ENCODE results near the gene ENTPD5. TPM values are rescaled to one million over a fixed set of nuclear protein-coding genes. Genes with fewer than 3 reads are reported as not detected.

The ENTPD5 gene
- total RNA-seq, 2 donors from 2014 or later, result 15.6 to 16.5 TPM

- H3K4me1 ChIP-seq (ENCODE audit: control insufficient read depth, insufficient read depth, low read length), result no peaks in the 10 kb centered on the region
- no peak overlapping the region for H3K4me3 Mint-ChIP-seq
- no peaks in the 10 kb centered on the region for H3K27me3 Mint-ChIP-seq (ENCODE audit: insufficient read depth)
- H3K9me3 Mint-ChIP-seq, result no peaks in the 10 kb centered on the region
- 93% methylated on average over 7 of the region's 7 CpGs for WGBS, 2 experiments (ENCODE audit: insufficient coverage in 1 of 2, insufficient read length in 1 of 2)
- H3K4me1 Mint-ChIP-seq, result no peaks in the 10 kb centered on the region
- H3K27ac ChIP-seq (ENCODE audit: low read depth, low read length), result no peak overlapping the region
- no peaks in the 10 kb centered on the region for H3K9me3 ChIP-seq (ENCODE audit: control insufficient read depth, low read length)
- TF ChIP-seq CTCF (conservative IDR thresholded peaks at IDR 0.05), result no peak
- no peak for DNase-seq
- peaks cover 14% of the 10 kb centered on the region for H3K36me3 Mint-ChIP-seq (ENCODE audit: low read depth)
- H3K4me3 ChIP-seq (ENCODE audit: low read length), result no peak overlapping the region
- H3K27me3 ChIP-seq (ENCODE audit: control insufficient read depth, insufficient read depth, low read length, poor library complexity, severe bottlenecking), result no peaks in the 10 kb centered on the region
- H3K36me3 ChIP-seq (ENCODE audit: control insufficient read depth, insufficient read depth, low read length), result peaks cover 9% of the 10 kb centered on the region
- no peak overlapping the region for H3K9ac ChIP-seq (ENCODE audit: extremely low read depth, low read length, poor library complexity, severe bottlenecking)
- H3K27ac Mint-ChIP-seq, result no peak overlapping the region
These were observed 21.1 kb downstream of the ENTPD5 start for GRCh38 chr14:73997944-73998447.

DNA sequence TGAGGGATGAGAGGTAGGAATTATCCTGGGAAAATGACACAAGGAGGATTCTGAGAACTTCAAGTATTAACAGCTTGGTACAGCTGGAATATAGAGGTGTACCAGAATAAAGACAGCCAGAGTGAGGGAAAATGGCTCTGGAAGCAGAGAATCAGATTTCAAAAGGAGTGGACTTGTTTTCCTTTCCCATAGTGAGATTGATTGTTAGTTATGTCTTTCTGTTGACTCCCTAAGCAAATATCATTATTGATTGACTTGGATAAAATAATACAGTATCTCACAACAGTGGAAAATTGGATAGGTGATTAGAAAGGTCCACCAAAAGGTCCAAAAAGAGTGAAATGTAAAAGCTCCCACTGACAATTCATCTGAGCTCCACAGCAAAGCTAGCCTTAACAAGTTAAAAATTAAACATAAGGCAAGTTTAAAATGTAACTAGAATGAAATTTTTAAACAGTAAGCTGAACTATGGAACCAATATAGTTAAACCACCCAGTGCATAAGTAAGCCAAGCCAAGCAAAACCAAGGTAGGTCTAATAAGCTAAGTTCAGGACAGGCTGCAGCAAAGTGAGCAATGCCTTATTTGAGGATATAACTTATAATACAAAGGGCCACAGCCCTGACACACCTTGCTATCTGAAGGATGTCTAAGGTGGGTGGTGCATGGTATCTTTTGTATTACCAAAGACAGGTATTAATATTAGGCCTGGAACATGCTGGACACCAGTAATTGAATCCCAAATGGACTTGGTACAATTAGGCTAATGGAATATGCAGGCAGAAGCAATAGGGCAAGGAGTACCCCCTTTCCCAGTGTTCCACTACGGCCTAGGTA, 21.8 kb downstream of the ENTPD5 start:
- Mint-ChIP-seq H3K4me1 (no peaks in the 10 kb centered on the region), H3K4me3 (no peak overlapping the region), H3K27ac (no peak overlapping the region), H3K36me3 (ENCODE audit: low read depth) (peaks cover 13% of the 10 kb centered on the region), H3K27me3 (ENCODE audit: insufficient read depth) (no peaks in the 10 kb centered on the region), H3K9me3 (no peaks in the 10 kb centered on the region)
- Histone ChIP-seq H3K9ac (ENCODE audit: extremely low read depth, low read length, poor library complexity, severe bottlenecking) (no peak overlapping the region), H3K9me3 (ENCODE audit: control insufficient read depth, low read length) (no peaks in the 10 kb centered on the region), H3K4me1 (ENCODE audit: control insufficient read depth, insufficient read depth, low read length) (no peaks in the 10 kb centered on the region), H3K27me3 (ENCODE audit: control insufficient read depth, insufficient read depth, low read length, poor library complexity, severe bottlenecking) (no peaks in the 10 kb centered on the region), H3K4me3 (ENCODE audit: low read length) (no peak overlapping the region), H3K36me3 (ENCODE audit: control insufficient read depth, insufficient read depth, low read length) (peaks cover 9% of the 10 kb centered on the region), H3K27ac (ENCODE audit: low read depth, low read length) (no peak overlapping the region)
- TF ChIP-seq CTCF (conservative IDR thresholded peaks at IDR 0.05), result no peak
- DNase-seq, result no peak
- 81 to 100% methylated on average over 1 of the region's 1 CpG for WGBS, 2 experiments (ENCODE audit: insufficient coverage in 1 of 2, insufficient read length in 1 of 2)

DNA sequence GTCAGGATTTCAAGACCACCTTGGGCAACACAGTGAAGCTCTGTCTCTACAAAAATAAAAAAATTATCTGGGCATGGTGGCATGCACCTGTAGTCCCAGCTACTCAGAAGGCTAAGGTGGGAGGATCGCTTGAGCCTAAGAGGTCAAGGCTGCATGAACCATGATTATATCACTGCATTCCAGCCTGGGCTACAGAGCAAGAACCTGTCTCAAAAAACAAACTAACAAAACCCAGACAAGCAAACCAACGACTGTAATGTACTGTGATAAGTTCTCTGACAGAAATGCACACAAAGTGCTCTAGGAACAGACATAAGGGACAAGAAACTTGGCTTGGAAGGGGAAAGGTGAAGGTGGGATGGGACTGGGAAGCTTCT, 22.4 kb downstream of the ENTPD5 start:
- Mint-ChIP-seq H3K36me3 (ENCODE audit: low read depth) (peaks cover 13% of the 10 kb centered on the region), H3K4me1 (peaks cover 2% of the 10 kb centered on the region), H3K9me3 (no peaks in the 10 kb centered on the region), H3K27ac (no peak overlapping the region), H3K4me3 (no peak overlapping the region), H3K27me3 (ENCODE audit: insufficient read depth) (no peaks in the 10 kb centered on the region)
- WGBS, 2 experiments (ENCODE audit: insufficient coverage in 1 of 2, insufficient read length in 1 of 2), result 80 to 89% methylated on average over 2 of the region's 2 CpGs
- no peaks in the 10 kb centered on the region for H3K27me3 ChIP-seq (ENCODE audit: control insufficient read depth, insufficient read depth, low read length, poor library complexity, severe bottlenecking)
- TF ChIP-seq CTCF (conservative IDR thresholded peaks at IDR 0.05), result no peak
- H3K9ac ChIP-seq (ENCODE audit: extremely low read depth, low read length, poor library complexity, severe bottlenecking), result no peak overlapping the region
- peaks cover 9% of the 10 kb centered on the region for H3K36me3 ChIP-seq (ENCODE audit: control insufficient read depth, insufficient read depth, low read length)
- H3K4me3 ChIP-seq (ENCODE audit: low read length), result no peak overlapping the region
- H3K9me3 ChIP-seq (ENCODE audit: control insufficient read depth, low read length), result no peaks in the 10 kb centered on the region
- no peak for DNase-seq
- H3K4me1 ChIP-seq (ENCODE audit: control insufficient read depth, insufficient read depth, low read length), result no peaks in the 10 kb centered on the region
- H3K27ac ChIP-seq (ENCODE audit: low read depth, low read length), result no peak overlapping the region

All from endodermal cell (in vitro differentiated cells).